GM19452 (cell line): ENCODE data around the gene PTMA.

Experiments
- ATAC-seq: cut with Tn5 transposase; IDR thresholded peaks from one replicate; pipeline ENCODE4 v1.9.1; 2021; ENCODE audit not compliant: unreplicated experiment

PTMA gene

DNA sequence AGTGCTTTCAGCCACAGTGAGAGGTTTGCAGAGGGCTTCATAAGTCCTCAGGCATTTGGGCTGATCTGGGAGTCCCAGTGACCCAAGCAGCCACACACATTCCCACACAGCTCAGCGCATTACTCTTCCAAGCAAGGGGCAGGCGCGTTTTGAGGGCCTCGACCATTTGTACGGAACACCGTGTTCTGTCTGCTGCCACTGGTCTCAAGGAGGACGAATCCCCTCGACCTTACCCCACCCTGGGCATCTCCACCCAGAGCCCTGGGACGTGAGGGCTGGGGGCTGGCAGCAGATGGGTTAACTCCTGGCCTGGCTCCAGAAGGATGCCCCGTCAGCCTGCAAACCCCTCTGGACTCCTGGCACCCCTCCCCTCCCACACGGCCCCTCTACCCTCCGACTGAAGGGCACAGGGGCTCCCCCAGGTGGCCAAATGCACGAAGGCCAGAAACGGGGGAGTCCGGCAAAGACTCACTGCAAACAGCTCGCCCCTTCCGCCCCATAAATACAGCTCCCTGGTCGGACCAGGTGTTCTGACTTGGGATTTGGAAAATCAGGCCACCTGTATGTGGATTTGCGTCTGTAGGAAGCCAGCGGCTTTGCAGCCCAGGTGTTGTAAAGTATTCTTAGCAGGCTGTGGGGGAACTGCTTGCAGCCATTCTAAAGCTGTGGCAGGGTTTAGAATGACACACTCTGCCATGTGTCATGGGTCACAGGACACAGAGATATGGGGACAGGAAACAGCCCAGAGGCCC is 33.6 kb upstream of the PTMA start:
- peak; percentile 38 for ATAC-seq

DNA sequence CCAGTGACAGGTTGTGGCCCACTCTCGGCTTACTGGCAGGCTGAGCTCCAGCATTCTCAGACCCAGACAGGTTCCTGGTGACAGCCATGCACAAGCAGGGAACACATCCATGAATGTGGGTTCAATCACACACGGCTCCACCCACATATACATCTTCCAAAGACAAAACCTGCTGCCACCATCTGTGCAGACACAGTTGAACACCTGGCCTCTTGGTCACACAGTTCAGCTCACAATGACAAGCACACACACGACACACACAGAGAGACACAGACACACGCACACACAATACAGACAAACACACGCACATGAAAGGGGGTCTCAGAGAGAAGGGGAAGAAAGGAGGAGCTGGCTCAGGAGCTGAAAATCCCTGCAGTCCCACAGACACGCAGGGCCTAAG is 32.1 kb upstream of the PTMA start:
- no peak for ATAC-seq

DNA sequence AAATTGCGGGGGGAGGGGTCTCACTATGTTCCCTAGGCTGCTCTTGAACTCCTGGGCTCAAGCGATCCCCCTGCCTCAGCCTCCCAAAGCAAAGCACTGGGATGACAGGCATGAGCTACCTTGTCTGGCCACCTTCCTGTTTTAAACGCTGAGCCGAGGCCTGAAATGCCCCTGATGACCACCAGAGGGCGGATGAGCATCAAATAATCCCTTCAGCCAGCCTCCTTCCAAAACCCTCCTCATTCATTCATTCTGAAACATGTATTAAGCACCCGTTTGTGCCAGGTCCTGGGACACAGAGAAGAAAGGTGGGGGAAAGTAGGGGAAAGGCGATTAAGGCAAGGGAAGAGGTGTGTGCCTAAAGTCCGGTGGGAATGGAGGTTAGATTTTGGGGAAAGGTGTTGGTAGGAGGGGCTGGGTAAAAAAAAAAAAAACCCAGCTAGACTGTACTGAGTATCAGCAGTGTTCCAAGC is 30.7 kb upstream of the PTMA start:
- no peak for ATAC-seq

DNA sequence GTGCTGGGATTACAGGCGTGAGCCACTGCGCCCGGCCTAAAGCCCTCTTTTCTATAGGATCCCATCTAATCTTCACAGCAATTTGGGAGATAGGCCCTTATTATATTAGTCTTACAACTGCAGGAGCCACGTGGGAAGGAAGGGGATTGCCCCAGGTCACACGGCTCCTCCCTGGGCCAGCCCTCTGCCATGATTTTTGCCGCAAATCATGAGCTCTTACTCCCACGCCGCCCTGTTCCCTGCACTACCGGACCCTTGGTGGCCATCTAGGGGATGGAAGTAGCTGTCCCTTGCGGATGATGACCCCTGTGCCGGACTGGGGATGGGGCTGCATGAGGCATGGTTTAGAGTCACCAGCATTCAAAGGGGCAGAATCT is 28.4 kb upstream of the PTMA start:
- no peak for ATAC-seq

GRCh38 chr2:231680285-231680991 is 27.9 kb upstream of the PTMA start:
- ATAC-seq, result peak; percentile 10

- peak; percentile 62 for ATAC-seq
Measured at GRCh38 chr2:231680992-231681852, 27.1 kb upstream of the PTMA start.

GRCh38 chr2:231682603-231683291 is 25.6 kb upstream of the PTMA start:
- no peak for ATAC-seq

DNA sequence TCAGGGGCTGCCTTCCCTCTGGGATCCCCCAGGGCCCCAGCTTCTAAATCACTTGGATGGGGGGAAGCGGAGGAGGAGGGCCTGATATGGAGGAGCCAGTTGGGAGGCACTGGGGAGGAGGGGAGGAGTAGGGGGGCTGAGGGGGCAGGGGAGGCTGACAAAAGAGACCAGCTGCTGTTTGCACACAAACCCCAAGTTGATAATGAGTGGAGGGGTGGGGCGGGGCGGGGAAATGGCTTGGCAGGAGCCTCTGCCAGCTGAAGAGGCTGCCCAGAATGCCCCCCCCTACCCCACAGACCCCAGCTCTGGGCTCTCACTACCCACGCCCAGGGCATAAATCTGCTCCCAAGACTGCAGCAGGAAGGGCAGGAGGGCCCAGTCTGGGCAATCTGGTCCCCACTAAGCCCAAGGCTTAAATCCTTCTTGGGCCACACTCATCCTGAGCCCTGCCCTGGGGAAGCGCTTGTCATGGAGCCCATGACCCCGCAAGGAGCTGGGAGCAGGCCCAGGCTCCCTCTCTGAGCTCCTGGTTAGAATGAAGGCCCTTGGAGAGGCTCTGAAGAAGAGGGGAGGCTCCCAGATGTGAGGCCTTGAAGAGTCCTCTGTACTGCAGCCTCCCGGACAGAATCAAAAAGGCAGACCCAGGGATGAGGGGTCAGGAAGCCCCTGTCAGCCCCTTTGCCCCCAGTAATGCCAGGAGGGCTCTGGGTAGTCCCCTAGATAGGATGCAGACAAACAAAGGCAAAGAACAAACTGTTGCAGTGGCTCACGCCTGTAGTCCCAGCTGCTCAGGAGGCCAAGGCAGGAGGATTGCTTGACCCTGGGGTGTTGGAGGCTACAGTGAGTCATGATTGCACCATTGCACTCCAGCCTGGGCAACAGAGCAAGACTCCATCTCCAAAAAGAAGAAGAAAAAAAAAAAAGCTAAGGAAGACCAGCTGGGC is 24.8 kb upstream of the PTMA start:
- no peak for ATAC-seq

DNA sequence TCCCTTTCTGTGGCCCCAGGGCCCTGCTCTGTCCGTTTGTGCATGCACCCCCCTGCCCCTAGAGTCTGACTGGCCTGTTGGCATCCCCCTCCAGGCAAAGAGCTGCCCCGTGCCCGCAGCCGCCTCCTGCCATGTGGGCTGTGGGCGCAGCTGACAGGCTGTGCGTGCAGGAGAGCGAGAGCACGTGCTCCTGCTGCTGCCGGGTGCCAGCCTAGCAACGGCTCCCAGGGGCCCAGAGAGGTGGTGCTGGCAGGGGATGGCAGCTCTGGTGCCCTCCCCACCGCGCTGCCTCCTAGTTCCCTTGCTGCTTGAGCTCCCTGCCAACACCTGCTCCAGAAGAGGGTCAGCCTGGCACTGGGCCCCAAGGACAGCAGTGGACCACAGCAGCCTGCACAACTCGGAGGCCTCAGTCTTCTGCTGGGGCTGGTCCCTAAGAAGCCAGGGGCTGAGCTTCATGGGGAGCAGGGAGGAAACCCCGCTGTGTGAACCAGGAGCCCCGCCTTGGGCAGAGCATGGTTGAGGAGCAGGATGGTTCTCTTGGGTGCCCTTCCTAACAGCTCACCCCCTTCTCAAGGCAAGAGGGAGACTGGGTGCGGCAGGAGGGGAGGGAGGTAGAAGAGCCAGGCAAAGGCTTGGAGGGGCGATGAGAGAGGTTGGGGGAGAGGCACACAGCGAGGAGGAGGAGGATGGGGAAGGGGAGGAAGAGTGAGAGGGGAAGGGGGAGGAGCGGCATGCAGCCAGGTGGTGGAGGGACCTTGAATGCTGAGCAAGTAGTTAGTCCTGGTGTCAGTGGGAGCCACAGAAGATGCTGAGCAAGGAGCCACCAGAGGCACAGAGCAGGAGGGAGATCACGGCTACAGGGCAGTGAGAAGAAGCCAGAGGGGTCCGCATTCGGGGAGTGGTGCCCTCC is 23.8 kb upstream of the PTMA start:
- no peak for ATAC-seq

- no peak for ATAC-seq
Measured at GRCh38 chr2:231685349-231686191, 22.8 kb upstream of the PTMA start.

- no peak for ATAC-seq
Measured at GRCh38 chr2:231686192-231687100, 21.9 kb upstream of the PTMA start.

DNA sequence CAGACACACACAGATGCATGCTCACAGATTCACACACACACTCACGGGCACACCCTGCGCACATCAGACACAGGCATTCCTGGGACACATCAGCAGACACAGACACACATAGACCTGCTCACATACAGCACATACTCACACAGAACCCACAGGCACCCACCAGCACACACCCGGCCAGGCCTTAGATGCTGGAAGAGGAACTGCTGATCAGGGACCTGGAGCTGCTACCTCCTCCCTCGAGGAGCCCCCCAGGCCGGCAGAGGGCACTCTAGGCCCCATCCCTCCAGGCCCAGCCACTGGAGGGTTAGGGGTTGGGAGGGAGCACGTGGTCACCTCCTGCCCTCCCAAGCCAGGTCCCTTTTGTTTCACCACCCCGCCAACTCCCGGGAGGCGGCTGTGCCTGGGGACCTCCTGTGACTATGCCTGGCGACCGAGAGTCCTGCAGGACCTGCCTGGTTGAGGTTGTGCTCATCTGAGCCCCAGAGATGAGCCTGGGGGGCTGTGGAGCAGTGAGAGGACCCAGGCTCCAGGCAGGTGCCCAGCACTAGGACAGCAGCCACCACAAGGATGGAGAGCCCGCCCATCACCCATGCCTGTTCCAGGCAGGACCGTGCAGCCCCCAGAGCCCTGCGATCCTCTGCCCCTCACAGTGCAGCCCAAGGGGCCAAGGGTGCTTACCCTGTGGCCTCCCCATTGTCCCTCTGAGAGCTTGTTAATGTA is 21.0 kb upstream of the PTMA start:
- peak; percentile 69 for ATAC-seq

- no peak for ATAC-seq
Measured at GRCh38 chr2:231687961-231688360, 20.4 kb upstream of the PTMA start.

DNA sequence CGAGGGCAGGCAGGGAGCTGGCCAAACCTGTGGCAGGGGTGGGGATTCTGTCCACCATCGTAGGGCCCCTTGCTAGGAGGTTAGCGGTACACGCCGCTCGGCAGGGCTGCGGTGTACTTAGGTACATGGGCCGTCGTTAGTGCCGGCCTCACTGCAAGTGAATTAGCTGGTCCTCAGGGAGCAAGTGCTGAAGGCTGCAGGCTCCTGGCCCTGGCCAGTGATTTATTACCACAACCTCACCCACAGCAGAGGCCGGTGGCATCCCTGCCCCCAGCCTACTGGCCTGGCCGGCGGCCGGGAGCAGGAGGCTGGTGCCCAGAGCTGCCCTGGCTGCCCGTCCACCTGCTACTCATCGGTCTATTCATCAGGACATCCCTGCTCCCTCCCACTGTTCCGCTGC is 19.6 kb upstream of the PTMA start:
- no peak for ATAC-seq

DNA sequence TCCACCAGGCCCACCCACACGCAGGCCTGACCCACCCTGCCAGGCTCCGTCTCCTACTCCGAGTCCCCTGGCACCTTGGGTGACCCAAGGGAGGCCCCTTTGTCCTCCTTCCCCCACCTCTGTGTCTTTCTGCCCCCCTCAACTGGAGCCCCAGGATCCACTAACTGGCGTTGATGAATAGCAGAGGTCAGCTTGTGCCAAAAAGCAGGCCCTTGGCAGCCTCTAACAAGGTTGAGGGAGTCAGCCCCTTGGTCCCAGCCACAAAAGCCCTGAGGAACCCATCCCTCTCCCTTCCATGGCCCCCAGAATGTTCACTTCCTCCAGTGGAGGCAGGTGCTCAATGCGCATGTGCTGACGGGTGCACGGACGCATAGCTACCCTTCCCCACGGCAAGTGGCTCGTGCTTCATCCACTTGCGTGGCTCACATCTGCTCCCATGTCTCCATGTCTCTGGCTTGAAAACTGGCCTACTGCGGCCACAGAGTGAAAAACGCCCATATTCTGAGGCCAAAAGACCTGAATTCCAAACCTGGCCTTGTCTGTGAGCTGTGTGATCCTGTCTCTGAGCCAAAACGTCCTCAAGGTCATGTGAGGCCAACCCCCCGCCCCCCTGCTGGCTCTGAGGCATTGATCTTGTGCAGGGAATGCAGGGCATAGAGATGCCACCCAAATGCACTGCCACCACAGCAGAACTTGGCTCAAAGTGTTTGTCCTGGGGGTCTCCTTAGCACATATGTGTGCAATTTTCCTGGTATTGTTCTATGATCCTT is 19.0 kb upstream of the PTMA start:
- no peak for ATAC-seq
